SK-N-SH (cell line): ENCODE measurements around the gene IP6K2. TPM values are rescaled to one million over a fixed set of nuclear protein-coding genes. Genes with fewer than 3 reads are reported as not detected.
A peak's percentile ranks its signal among the peaks of the same experiment; 100 is the strongest.

ENCODE experiments used
- CTCF ChIA-PET: fragments of 300-600, 350-600 bp; formaldehyde crosslinking; extraction: SDS; loops from one replicate; lab custom pipeline; 2021; lab: Yijun Ruan, JAX
- POLR2A ChIA-PET: fragments of 350-600 bp; sonication (Branson Sonifier 250); formaldehyde crosslinking; extraction: SDS; loops from one replicate; lab custom pipeline; 2020; ENCODE audit warnings: antibody characterized with exemption, inconsistent platforms; lab: Yijun Ruan, JAX
- DNase-seq: peaks from one replicate; pipeline ENCODE4 v3.0.0; 2012
- H2AFZ ChIP-seq: fragments of 200-600 bp; sonication (generic); 2 replicates; pipeline ENCODE4 v1.8.1; 2016; ENCODE audit warnings: antibody characterized with exemption, mild to moderate bottlenecking, low read depth
- H3F3A ChIP-seq: fragments of 200-600 bp; sonication (generic); replicated peaks from 2 replicates; pipeline ENCODE3; 2016; ENCODE audit warnings: antibody characterized with exemption, mild to moderate bottlenecking; ENCODE audit not compliant: insufficient read depth
- H3K27ac ChIP-seq, 2 experiments: fragments of 200-500 bp in 1 of 2; fragments of 200-600 bp in 1 of 2; sonication (Bioruptor generic) in 1 of 2; sonication (generic), shearing (Covaris generic) in 1 of 2; 2 replicates each; pipeline versions ENCODE4 v1.5.1 to v1.6.1; 2014 to 2016; ENCODE audit warnings: low read depth in 2 of 2, inconsistent platforms in 1 of 2, low read length in 1 of 2, mild to moderate bottlenecking in 1 of 2, mixed read lengths in 1 of 2
- H3K27me3 ChIP-seq: fragments of 200-600 bp; sonication (generic), shearing (Covaris generic); 2 replicates; pipeline ENCODE4 v1.6.1; 2016; ENCODE audit warnings: mixed run types; ENCODE audit not compliant: insufficient read depth
- H3K36me3 ChIP-seq, 2 experiments: fragments of 200-500 bp in 1 of 2; fragments of 200-600 bp in 1 of 2; sonication (Bioruptor generic) in 1 of 2; sonication (generic) in 1 of 2; replicated peaks in 1 of 2; 2 replicates each; pipeline versions ENCODE3 to v1.5.1; 2014 to 2016; ENCODE audit warnings: low read length in 1 of 2, mild to moderate bottlenecking in 1 of 2; ENCODE audit not compliant: insufficient read depth in 2 of 2, control insufficient read depth in 1 of 2
- H3K4me1 ChIP-seq, 2 experiments: fragments of 200-500 bp in 1 of 2; fragments of 200-600 bp in 1 of 2; sonication (Bioruptor generic) in 1 of 2; sonication (generic), shearing (Covaris generic) in 1 of 2; 2 replicates each; pipeline versions ENCODE4 v1.5.1 to v1.6.1; 2014 to 2016; ENCODE audit warnings: low read depth in 1 of 2, low read length in 1 of 2, mixed run types in 1 of 2; ENCODE audit not compliant: insufficient read depth in 2 of 2, control insufficient read depth in 1 of 2
- H3K4me2 ChIP-seq: fragments of 200-600 bp; sonication (generic), shearing (Covaris generic); 2 replicates; pipeline ENCODE4 v1.6.1; 2017; ENCODE audit warnings: mixed run types
- H3K4me3 ChIP-seq, 2 experiments: fragments of 200-500 bp in 1 of 2; fragments of 200-600 bp in 1 of 2; sonication (Bioruptor generic) in 1 of 2; sonication (generic), shearing (Covaris generic) in 1 of 2; 2 replicates each; pipeline versions ENCODE4 v1.5.1 to v1.8.1; 2014 to 2016; ENCODE audit warnings: low read depth in 2 of 2, inconsistent platforms in 1 of 2, low read length in 1 of 2, mild to moderate bottlenecking in 1 of 2, mixed read lengths in 1 of 2, moderate library complexity in 1 of 2
- H3K79me2 ChIP-seq: fragments of 200-600 bp; sonication (generic); 2 replicates; pipeline ENCODE4 v1.8.1; 2017; ENCODE audit warnings: mild to moderate bottlenecking; ENCODE audit not compliant: insufficient read depth
- H3K9ac ChIP-seq: fragments of 200-600 bp; sonication (generic); 2 replicates; pipeline ENCODE4 v1.6.1; 2017; ENCODE audit warnings: mixed run types
- H3K9me2 ChIP-seq: fragments of 200-600 bp; sonication (generic); 2 replicates; pipeline ENCODE4 v1.6.1; 2017; ENCODE audit warnings: mixed run types
- H3K9me3 ChIP-seq: fragments of 200-600 bp; sonication (generic); 2 replicates; pipeline ENCODE4 v1.6.1; 2017; ENCODE audit warnings: mixed run types, mild to moderate bottlenecking, moderate library complexity
- H4K20me1 ChIP-seq: fragments of 200-600 bp; sonication (generic); 2 replicates; pipeline ENCODE4 v1.6.1; 2017; ENCODE audit warnings: mild to moderate bottlenecking, mixed run types; ENCODE audit not compliant: insufficient read depth
- CHD2 ChIP-seq: fragments of 150-350 bp; IDR thresholded peaks from 2 replicates; pipeline ENCODE4 v1.6.1; 2018; ENCODE audit warnings: low read length; ENCODE audit not compliant: partially characterized antibody
- CTCF ChIP-seq: fragments of 200-600 bp; sonication (generic); IDR thresholded peaks from 2 replicates; pipeline ENCODE4 v1.6.1; 2017; ENCODE audit warnings: antibody characterized with exemption, mild to moderate bottlenecking, moderate library complexity
- FOSL2 ChIP-seq: IDR thresholded peaks from 2 replicates; pipeline ENCODE4 v1.4.0; 2012; ENCODE audit warnings: low read depth, mild to moderate bottlenecking, moderate library complexity, borderline replicate concordance
- MAX ChIP-seq: IDR thresholded peaks from 2 replicates; pipeline ENCODE4 v1.4.0; 2012; ENCODE audit warnings: low read depth
- MXI1 ChIP-seq: IDR thresholded peaks from 2 replicates; pipeline ENCODE4 v1.6.1; 2012; ENCODE audit warnings: mild to moderate bottlenecking, low read depth, low read length, improper control_type of control experiment
- NFIC ChIP-seq: IDR thresholded peaks from 2 replicates; pipeline ENCODE4 v1.4.0; 2012; ENCODE audit warnings: borderline replicate concordance
- NRF1 ChIP-seq: IDR thresholded peaks from 2 replicates; pipeline ENCODE4 v1.6.1; 2012; ENCODE audit warnings: low read depth, mild to moderate bottlenecking, low read length
- PBX3 ChIP-seq: IDR thresholded peaks from 2 replicates; pipeline ENCODE4; 2012
- RAD21 ChIP-seq: IDR thresholded peaks from 2 replicates; pipeline ENCODE4 v1.6.1; 2012; ENCODE audit warnings: mild to moderate bottlenecking, low read length
- SIN3A ChIP-seq: IDR thresholded peaks from 2 replicates; pipeline ENCODE4 v1.6.1; 2012; ENCODE audit warnings: low read depth, mild to moderate bottlenecking, low read length, moderate library complexity, borderline replicate concordance
- SMC3 ChIP-seq: IDR thresholded peaks from 2 replicates; pipeline ENCODE4 v1.6.1; 2012; ENCODE audit warnings: low read depth, low read length, improper control_type of control experiment
- TAF1 ChIP-seq: IDR thresholded peaks from 2 replicates; pipeline ENCODE4 v1.6.1; 2012; ENCODE audit warnings: low read depth, mild to moderate bottlenecking, low read length, moderate library complexity, borderline replicate concordance
- TEAD4 ChIP-seq: IDR thresholded peaks from 2 replicates; pipeline ENCODE4 v1.4.0; 2012; ENCODE audit warnings: mild to moderate bottlenecking, borderline replicate concordance; ENCODE audit not compliant: insufficient read depth
- WGBS: methylation state at CpG from one replicate; pipeline ENCODE4 v1.1.6; 2017; ENCODE audit warnings: low lambda C conversion rate; 5-methylcytosine and 5-hydroxymethylcytosine counted together
- polyA plus RNA-seq, 3 experiments: library from polyadenylated mRNA; depleted of rRNA; stranded (reverse); fragments of >200 nt; gene quantifications; 2 replicates each; pipeline ENCODE4 v1.2.3, GENCODE V29; 2012

The IP6K2 gene
- polyA plus RNA-seq, 1 of the 3 experiments (the other 2 are of a cell fraction), result 178 TPM

- no peaks in the 10 kb centered on the region for H3K79me2 ChIP-seq
These were observed 23.2 kb upstream of the IP6K2 start for GRCh38 chr3:48739955-48740823.

More at GRCh38 chr3:48739955-48740823, 23.2 kb upstream of the IP6K2 start:
- Histone ChIP-seq H3K9me3 (no peaks in the 10 kb centered on the region), H3K9ac (no peak overlapping the region), H4K20me1 (no peaks in the 10 kb centered on the region), H3K27me3 (no peaks in the 10 kb centered on the region), H3F3A (peaks cover 8% of the 10 kb centered on the region), H2AFZ (peak overlapping the region; percentile 63; the same call in 1 of the 2 replicates), H3K4me3 (no peak overlapping the region), H3K9me2 (no peaks in the 10 kb centered on the region), H3K4me1 (peaks cover 0 to 17% of the 10 kb centered on the region in 2 experiments; a peak in 1 of 4 replicates), H3K4me2 (no peak overlapping the region), H3K27ac (peak overlapping the region in 1 of 2 experiments; percentile 48; a peak in 1 of 4 replicates), H3K36me3 (peaks cover 0 to under 1% of the 10 kb centered on the region in 2 experiments)
- 31% methylated on average over 4 of the region's 15 CpGs for WGBS
- DNase-seq, result peak; percentile 93
- TF ChIP-seq NRF1, result no peak
- peak; percentile 72 for TF ChIP-seq CTCF
- TF ChIP-seq TAF1, result no peak; the same call in 1 of the 2 replicates
- TF ChIP-seq SIN3A, result no peak
- peak; percentile 36; the same call in 1 of the 2 replicates for TF ChIP-seq NFIC
- peak; percentile 92 for TF ChIP-seq MXI1
- TF ChIP-seq CHD2, result peak; percentile 32
- TF ChIP-seq PBX3, result 0 out of 2 replicates have a peak, but pooled peaks have one; percentile 18
- TF ChIP-seq TEAD4, result no peak
- TF ChIP-seq FOSL2, result no peak
- TF ChIP-seq MAX, result 0 out of 2 replicates have a peak, but pooled peaks have one; percentile 24
- TF ChIP-seq RAD21, result peak; percentile 67
- TF ChIP-seq SMC3, result peak; percentile 57
- ChIA-PET CTCF (interaction anchor here (0.6 to 3.7 kb wide), 36 partner anchors 8 to 861 kb away, joined by 3 to 29 read pairs (median 4); partner anchors contain the start of genes CELSR3, IP6K2, NCKIPSD and PRKAR2A), POLR2A (interaction anchor here (0.6 to 1.5 kb wide), 5 partner anchors 14 to 294 kb away, joined by 3 to 7 read pairs (median 3); partner anchors contain the start of genes ATRIP, IP6K2 and NCKIPSD)
